Activated T-cell treated with anti-CD3 and anti-CD28 coated beads for 1 hour (primary cell): ENCODE data around the gene PKP2.

Source experiments
- DNase-seq: peaks from one replicate; pipeline ENCODE4 v3.0.0-alpha.2; 2020; ENCODE audit warnings: low read depth

PKP2 gene

GRCh38 chr12:32809196-32809595, 87.4 kb downstream of the PKP2 start:
- DNase-seq: no peak

- DNase-seq: no peak
These were observed 92.3 kb downstream of the PKP2 start for GRCh38 chr12:32804301-32804700.

GRCh38 chr12:32801269-32801980, 95.2 kb downstream of the PKP2 start:
- DNase-seq: no peak

- no peak for DNase-seq
These were observed 102.3 kb downstream of the PKP2 start for GRCh38 chr12:32794281-32794680.

GRCh38 chr12:32789916-32790315, 106.7 kb downstream of the PKP2 start:
- DNase-seq: no peak

- no peak for DNase-seq
These were observed 107.1 kb downstream of the PKP2 start for GRCh38 chr12:32789446-32789845.

GRCh38 chr12:32788405-32788804, 108.2 kb downstream of the PKP2 start:
- DNase-seq: no peak

GRCh38 chr12:32785557-32785956, 111.0 kb downstream of the PKP2 start:
- no peak for DNase-seq

GRCh38 chr12:32783029-32783428, 113.5 kb downstream of the PKP2 start:
- no peak for DNase-seq

GRCh38 chr12:32780071-32780470, 116.5 kb downstream of the PKP2 start:
- no peak for DNase-seq

GRCh38 chr12:32777691-32778175, 118.8 kb downstream of the PKP2 start:
- DNase-seq: no peak

- DNase-seq: no peak
These were observed 119.4 kb downstream of the PKP2 start for GRCh38 chr12:32777159-32777558.

- DNase-seq: no peak
These were observed 120.3 kb downstream of the PKP2 start for GRCh38 chr12:32776258-32776657.

- DNase-seq: no peak
These were observed 122.9 kb downstream of the PKP2 start for GRCh38 chr12:32773691-32774090.

GRCh38 chr12:32770141-32770540, 126.4 kb downstream of the PKP2 start:
- DNase-seq: no peak

- DNase-seq: no peak
These were observed 128.1 kb downstream of the PKP2 start for GRCh38 chr12:32768518-32768917.

GRCh38 chr12:32765906-32766305, 130.7 kb downstream of the PKP2 start:
- DNase-seq: no peak

- DNase-seq: no peak
These were observed 134.9 kb downstream of the PKP2 start for GRCh38 chr12:32761716-32762115.

- no peak for DNase-seq
These were observed 139.4 kb downstream of the PKP2 start for GRCh38 chr12:32757157-32757556.

GRCh38 chr12:32756476-32757066, 140.0 kb downstream of the PKP2 start:
- no peak for DNase-seq

- DNase-seq: peak; percentile 80
These were observed 140.7 kb downstream of the PKP2 start, which contains the start of gene YARS2 for GRCh38 chr12:32755654-32756475. TSS of gene YARS2 (minus strand) at chr12:32755897. CDS start at chr12:32755874, 23 bp downstream.

GRCh38 chr12:32755051-32755653, 141.4 kb downstream of the PKP2 start:
- DNase-seq: peak; percentile 39
